Measurements from ENCODE around the gene TMIE.

Gene TMIE

GRCh38 chr3:46706771-46707582, 5.8 kb downstream of the TMIE start:
- no peak for TF ChIP-seq CTCF (IDR thresholded peaks at IDR 0.05)
- no peak for TF ChIP-seq ZFX (IDR thresholded peaks at IDR 0.05; ENCODE audit: borderline replicate concordance)

GRCh38 chr3:46707601-46708011, 6.4 kb downstream of the TMIE start:
- TF ChIP-seq ZFX (IDR thresholded peaks at IDR 0.05; ENCODE audit: borderline replicate concordance) (no peak), CTCF (IDR thresholded peaks at IDR 0.05) (no peak)
- no peak overlapping the region for H3K27ac ChIP-seq

More at GRCh38 chr3:46706771-46707582, 5.8 kb downstream of the TMIE start:
- H3K27ac ChIP-seq = no peak overlapping the region

GRCh38 chr3:46708401-46709156, 7.4 kb downstream of the TMIE start:
- no peak overlapping the region for H3K27ac ChIP-seq
- no peak for TF ChIP-seq CTCF (IDR thresholded peaks at IDR 0.05)
- TF ChIP-seq ZFX (IDR thresholded peaks at IDR 0.05; ENCODE audit: borderline replicate concordance) = no peak

- TF ChIP-seq ZFX (IDR thresholded peaks at IDR 0.05; ENCODE audit: borderline replicate concordance) (no peak), CTCF (IDR thresholded peaks at IDR 0.05) (no peak)
- H3K27ac ChIP-seq = no peak overlapping the region
These were observed 8.0 kb downstream of the TMIE start for GRCh38 chr3:46709157-46709654.

GRCh38 chr3:46709721-46710120, 8.5 kb downstream of the TMIE start:
- TF ChIP-seq ZFX (IDR thresholded peaks at IDR 0.05; ENCODE audit: borderline replicate concordance) (no peak), CTCF (IDR thresholded peaks at IDR 0.05) (no peak)
- no peak overlapping the region for H3K27ac ChIP-seq

- TF ChIP-seq ZFX (IDR thresholded peaks at IDR 0.05; ENCODE audit: borderline replicate concordance) (no peak), CTCF (IDR thresholded peaks at IDR 0.05) (no peak)
- H3K27ac ChIP-seq = no peak overlapping the region
These were observed 9.0 kb downstream of the TMIE start for GRCh38 chr3:46710229-46710628.
